Testis (tissue), 3 donors: ENCODE results near the gene CCM2L. TPM values are rescaled to one million over a fixed set of nuclear protein-coding genes. Genes with fewer than 3 reads are reported as not detected.

ENCODE experiments used
- DNase-seq: peaks from one replicate; pipeline ENCODE4 v3.0.0-alpha.2; 2019
- H3K27ac ChIP-seq, 2 donors: fragments of 200-600 bp; sonication (generic); one replicate each; pipeline ENCODE4 v1.5.1; 2019
- H3K27me3 ChIP-seq: fragments of 200-600 bp; sonication (generic); one replicate; pipeline ENCODE4 v1.5.1; 2019
- H3K36me3 ChIP-seq: fragments of 200-600 bp; sonication (generic); one replicate; pipeline ENCODE4 v1.5.1; 2017; ENCODE audit warnings: low read depth; ENCODE audit errors: missing control alignments
- H3K4me1 ChIP-seq: fragments of 200-600 bp; sonication (generic); one replicate; pipeline ENCODE4 v1.5.1; 2019
- H3K4me3 ChIP-seq, 2 donors: fragments of 200-600 bp; sonication (generic); one replicate each; pipeline ENCODE4 v1.5.1; 2017 to 2019
- H3K9me3 ChIP-seq: fragments of 200-600 bp; sonication (generic); one replicate; pipeline ENCODE4 v1.5.1; 2017
- CTCF ChIP-seq, 3 experiments: fragments of 450-650 bp in 2 of 3; fragments of 200-600 bp in 1 of 3; sonication (generic) in 1 of 3; IDR thresholded peaks; one replicate each; pipeline ENCODE4 v1.5.1; 2016 to 2019; ENCODE audit warnings: antibody characterized with exemption in 3 of 3, mild to moderate bottlenecking in 2 of 3, moderate library complexity in 1 of 3
- POLR2A ChIP-seq: fragments of 450-650 bp; IDR thresholded peaks from one replicate; pipeline ENCODE4 v1.6.1; 2017; ENCODE audit warnings: antibody characterized with exemption, mild to moderate bottlenecking, moderate library complexity
- WGBS, 2 donors: methylation state at CpG; one replicate each; pipeline ENCODE4 v1.1.5; 2018; 5-methylcytosine and 5-hydroxymethylcytosine counted together
- intact Hi-C: fragments of 100-400 bp; cut with DNase I; formaldehyde crosslinking; loops from one replicate; pipeline ENCODE4 v1.15.1; 2023; ENCODE audit warnings: low total_unique reads
- polyA plus RNA-seq: library from polyadenylated mRNA; stranded (reverse); fragments of 350-450 nt; fragmentation: Illumina TruSeq; extraction: RNeasy Lipid Tissue Mini Kit (QIAGEN cat#74804); gene quantifications from one replicate; pipeline ENCODE4 v1.2.3, GENCODE V29; 2014; ENCODE audit warnings: low read depth, low replicate concordance; ENCODE audit not compliant: insufficient read depth
- small RNA-seq, 2 donors: library from RNA; depleted of rRNA; stranded (forward); fragments of <200 nt; gene quantifications; one replicate each; pipeline ENCODE3, GENCODE V24; 2016
- total RNA-seq, 2 donors: library from RNA; depleted of rRNA; stranded (reverse); fragments of >200 nt; gene quantifications; one replicate each; pipeline ENCODE4 v1.2.3, GENCODE V29; 2016

The CCM2L gene
- total and polyA plus RNA-seq, 3 donors from 2014 or later, result 2.7 to 3.5 (median 3.0) TPM

DNA sequence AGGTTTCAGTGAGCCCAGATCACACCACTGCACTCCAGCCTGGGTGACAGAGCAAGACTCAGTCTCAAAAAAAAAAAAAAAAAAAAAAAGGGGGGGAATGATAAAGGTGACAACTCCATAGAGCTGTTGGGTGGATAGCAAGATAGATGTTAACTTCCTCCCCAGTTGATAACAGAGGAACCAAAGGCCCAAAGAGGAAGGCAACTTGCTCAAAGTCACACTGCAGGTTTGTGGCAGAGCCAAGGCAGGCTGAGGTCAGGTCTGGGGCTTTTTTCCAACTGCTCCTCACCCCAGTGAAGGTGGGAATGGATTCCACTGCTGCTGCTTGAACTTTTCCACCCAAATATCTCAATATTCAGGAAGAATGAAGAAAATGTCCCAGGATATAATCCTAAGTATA, 68.6 kb downstream of the CCM2L start:
- H3K4me3 ChIP-seq, result no peak overlapping the region
- no peak overlapping the region for H3K27ac ChIP-seq
- H3K4me1 ChIP-seq, result no peaks in the 10 kb centered on the region
- no peaks in the 10 kb centered on the region for H3K27me3 ChIP-seq
- no peaks in the 10 kb centered on the region for H3K9me3 ChIP-seq
- TF ChIP-seq CTCF (IDR thresholded peaks at IDR 0.05) (no peak), POLR2A (no peak)
- H3K36me3 ChIP-seq, result no peaks in the 10 kb centered on the region
- intact Hi-C loops, result no loop called here
- no peak for DNase-seq

- Histone ChIP-seq H3K36me3 (no peaks in the 10 kb centered on the region), H3K9me3 (no peaks in the 10 kb centered on the region), H3K4me3 (no peak overlapping the region), H3K4me1 (no peaks in the 10 kb centered on the region), H3K27ac (no peak overlapping the region), H3K27me3 (no peaks in the 10 kb centered on the region)
- no peak for TF ChIP-seq POLR2A
- intact Hi-C loops, result no loop called here
- DNase-seq, result no peak
- 69 to 81% methylated on average over 5 to 8 of the region's 8 CpGs for WGBS, 2 donors
Measured at GRCh38 chr20:32079655-32080109, 69.4 kb downstream of the CCM2L start.

GRCh38 chr20:32080783-32081182, 70.5 kb downstream of the CCM2L start:
- Histone ChIP-seq H3K4me3 (no peak overlapping the region), H3K27me3 (no peaks in the 10 kb centered on the region), H3K27ac (no peak overlapping the region), H3K4me1 (no peaks in the 10 kb centered on the region), H3K36me3 (no peaks in the 10 kb centered on the region), H3K9me3 (no peaks in the 10 kb centered on the region)
- TF ChIP-seq CTCF (IDR thresholded peaks at IDR 0.05), result no peak
- no peak for TF ChIP-seq POLR2A
- DNase-seq, result no peak
- 74 to 91% methylated on average over 3 of the region's 3 CpGs for WGBS, 2 donors
- intact Hi-C loops, result no loop called here

Small RNA genes within 50 kb of the gene (small RNA-seq; reads per million reads assigned to genes)
- gene RNA5SP481 (1.2 to 2.1 reads per million in 2 donors), gene RNA5SP482 (0.27 to 0.38 reads per million in 2 donors)

Other genes starting within 250 kb of the CCM2L start
- 1 to 10 TPM; 1.2 to 1.3 TPM for gene MYLK2, start 191.1 kb upstream of the CCM2L start, total RNA-seq
- gene MYLK2, start 191.1 kb upstream of the CCM2L start, polyA plus RNA-seq, result 1.6 TPM
- gene FOXS1, start 164.8 kb upstream of the CCM2L start, total RNA-seq, result 1 to 10 TPM; 4.3 to 4.4 TPM
- gene FOXS1, start 164.8 kb upstream of the CCM2L start, polyA plus RNA-seq, result 10.0 TPM
- gene DUSP15, start 139.9 kb upstream of the CCM2L start, total RNA-seq, result 100 to 1,000 TPM; 175 to 274 TPM
- 182 TPM for gene DUSP15, start 139.9 kb upstream of the CCM2L start, polyA plus RNA-seq
- gene TTLL9, start 139.8 kb upstream of the CCM2L start, total RNA-seq, result 10 to 100 TPM in 1 of 2 donors, 1 to 10 TPM in 1; 8.7 to 19.1 TPM
- gene TTLL9, start 139.8 kb upstream of the CCM2L start, polyA plus RNA-seq, result 32.7 TPM
- 10 to 100 TPM; 27.0 to 37.5 TPM for gene PDRG1, start 58.4 kb upstream of the CCM2L start, total RNA-seq
- 70.1 TPM for gene PDRG1, start 58.4 kb upstream of the CCM2L start, polyA plus RNA-seq
- under 1 TPM; 0.25 to 0.39 TPM for gene XKR7, start 42.3 kb upstream of the CCM2L start, total RNA-seq
- 0.96 TPM for gene XKR7, start 42.3 kb upstream of the CCM2L start, polyA plus RNA-seq
- 1 to 10 TPM; 1.3 to 4.5 TPM for gene HCK, start 41.8 kb downstream of the CCM2L start, total RNA-seq
- gene HCK, start 41.8 kb downstream of the CCM2L start, polyA plus RNA-seq, result 8.9 TPM
- 10 to 100 TPM; 54.3 to 55.8 TPM for gene TM9SF4, start 99.3 kb downstream of the CCM2L start, total RNA-seq
- gene TM9SF4, start 99.3 kb downstream of the CCM2L start, polyA plus RNA-seq, result 53.2 TPM
- gene PLAGL2, start 197.3 kb downstream of the CCM2L start, total RNA-seq, result 10 to 100 TPM; 30.5 to 36.8 TPM
- gene PLAGL2, start 197.3 kb downstream of the CCM2L start, polyA plus RNA-seq, result 33.5 TPM
- gene POFUT1, start 197.4 kb downstream of the CCM2L start, total RNA-seq, result 10 to 100 TPM; 46.6 to 54.2 TPM
- 31.0 TPM for gene POFUT1, start 197.4 kb downstream of the CCM2L start, polyA plus RNA-seq